GM23338 (cell line): ENCODE measurements around the gene CCDC81.

Experiments used
- CREB1 ChIP-seq: fragments of 250-450 bp; sonication (Bioruptor Pico); IDR thresholded peaks from 2 replicates; pipeline ENCODE4 v1.5.0; 2020; ENCODE audit warnings: low read depth, mild to moderate bottlenecking, moderate library complexity
- EZH2 ChIP-seq: fragments of 200-600 bp; sonication (generic); IDR thresholded peaks from one replicate; pipeline ENCODE4 v1.8.0; 2017; ENCODE audit warnings: antibody characterized with exemption, mild to moderate bottlenecking, low read depth; ENCODE audit not compliant: unreplicated experiment
- EZH2phosphoT487 ChIP-seq: fragments of 200-600 bp; sonication (generic); IDR thresholded peaks from one replicate; pipeline ENCODE4 v1.8.1; 2018; ENCODE audit warnings: antibody characterized with exemption; ENCODE audit not compliant: unreplicated experiment
- JUNB ChIP-seq: IDR thresholded peaks from one replicate; pipeline ENCODE4 v1.6.1; 2016; ENCODE audit warnings: antibody characterized with exemption; ENCODE audit not compliant: unreplicated experiment
- NANOG ChIP-seq: IDR thresholded peaks from 2 replicates; pipeline ENCODE4 v1.6.1; 2016; ENCODE audit warnings: antibody characterized with exemption, borderline replicate concordance
- POLR2AphosphoS5 ChIP-seq: IDR thresholded peaks from 2 replicates; pipeline ENCODE4 v1.6.1; 2016; ENCODE audit warnings: antibody characterized with exemption, low read depth
- STAT1 ChIP-seq: IDR thresholded peaks from one replicate; pipeline ENCODE4 v1.6.1; 2016; ENCODE audit warnings: antibody characterized with exemption; ENCODE audit not compliant: unreplicated experiment
- ZNF331 ChIP-seq: fragments of 250-450 bp; sonication (Bioruptor Pico); IDR thresholded peaks from 2 replicates; pipeline ENCODE4 v1.5.0; 2020; ENCODE audit warnings: low read depth, mild to moderate bottlenecking, moderate library complexity
- TF ChIP-seq, protein P1 (sequence below), 2 experiments: fragments of 200-600 bp in 1 of 2; sonication (generic) in 1 of 2; conservative IDR thresholded peaks; 2 replicates each; pipeline versions ENCODE4 v1.5.1 to v1.6.1; 2016 to 2017; ENCODE audit warnings: antibody characterized with exemption in 2 of 2, low read depth in 2 of 2, mild to moderate bottlenecking in 2 of 2, moderate library complexity in 1 of 2
- TF ChIP-seq, protein P2 (sequence below): IDR thresholded peaks from one replicate; pipeline ENCODE4 v1.6.1; 2018; ENCODE audit warnings: antibody characterized with exemption; ENCODE audit not compliant: unreplicated experiment
- TF ChIP-seq, protein P3 (sequence below): IDR thresholded peaks from 2 replicates; pipeline ENCODE4 v1.6.1; 2016; ENCODE audit warnings: antibody characterized with exemption

DNA sequence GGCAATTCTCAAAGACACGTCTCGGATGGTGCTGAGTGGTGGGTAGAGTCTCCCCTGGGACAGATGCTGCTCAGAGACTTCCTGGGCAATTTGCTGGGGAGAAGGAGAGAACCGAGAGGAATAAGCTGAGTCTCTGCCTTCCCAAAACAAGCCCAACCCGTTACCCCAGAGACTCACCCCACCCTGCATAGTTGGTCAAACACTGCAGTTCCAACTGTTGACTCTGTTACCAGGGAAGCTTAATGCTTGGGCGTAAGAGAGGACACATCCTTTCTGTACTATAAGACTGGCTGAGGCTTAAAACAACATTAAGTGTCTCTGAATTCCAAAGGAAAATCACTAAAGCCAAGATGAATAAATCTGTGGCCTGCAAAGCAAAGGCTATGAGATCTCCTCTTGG, 68.1 kb downstream of the CCDC81 start:
- TF ChIP-seq, protein P1, sequence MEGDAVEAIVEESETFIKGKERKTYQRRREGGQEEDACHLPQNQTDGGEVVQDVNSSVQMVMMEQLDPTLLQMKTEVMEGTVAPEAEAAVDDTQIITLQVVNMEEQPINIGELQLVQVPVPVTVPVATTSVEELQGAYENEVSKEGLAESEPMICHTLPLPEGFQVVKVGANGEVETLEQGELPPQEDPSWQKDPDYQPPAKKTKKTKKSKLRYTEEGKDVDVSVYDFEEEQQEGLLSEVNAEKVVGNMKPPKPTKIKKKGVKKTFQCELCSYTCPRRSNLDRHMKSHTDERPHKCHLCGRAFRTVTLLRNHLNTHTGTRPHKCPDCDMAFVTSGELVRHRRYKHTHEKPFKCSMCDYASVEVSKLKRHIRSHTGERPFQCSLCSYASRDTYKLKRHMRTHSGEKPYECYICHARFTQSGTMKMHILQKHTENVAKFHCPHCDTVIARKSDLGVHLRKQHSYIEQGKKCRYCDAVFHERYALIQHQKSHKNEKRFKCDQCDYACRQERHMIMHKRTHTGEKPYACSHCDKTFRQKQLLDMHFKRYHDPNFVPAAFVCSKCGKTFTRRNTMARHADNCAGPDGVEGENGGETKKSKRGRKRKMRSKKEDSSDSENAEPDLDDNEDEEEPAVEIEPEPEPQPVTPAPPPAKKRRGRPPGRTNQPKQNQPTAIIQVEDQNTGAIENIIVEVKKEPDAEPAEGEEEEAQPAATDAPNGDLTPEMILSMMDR (conservative IDR thresholded peaks at IDR 0.05; ENCODE audit: low read depth in 2 of 2) = no peak
- no peak for TF ChIP-seq EZH2
- TF ChIP-seq STAT1 = no peak
- no peak for TF ChIP-seq EZH2phosphoT487
- no peak for TF ChIP-seq POLR2AphosphoS5
- TF ChIP-seq, protein P2, sequence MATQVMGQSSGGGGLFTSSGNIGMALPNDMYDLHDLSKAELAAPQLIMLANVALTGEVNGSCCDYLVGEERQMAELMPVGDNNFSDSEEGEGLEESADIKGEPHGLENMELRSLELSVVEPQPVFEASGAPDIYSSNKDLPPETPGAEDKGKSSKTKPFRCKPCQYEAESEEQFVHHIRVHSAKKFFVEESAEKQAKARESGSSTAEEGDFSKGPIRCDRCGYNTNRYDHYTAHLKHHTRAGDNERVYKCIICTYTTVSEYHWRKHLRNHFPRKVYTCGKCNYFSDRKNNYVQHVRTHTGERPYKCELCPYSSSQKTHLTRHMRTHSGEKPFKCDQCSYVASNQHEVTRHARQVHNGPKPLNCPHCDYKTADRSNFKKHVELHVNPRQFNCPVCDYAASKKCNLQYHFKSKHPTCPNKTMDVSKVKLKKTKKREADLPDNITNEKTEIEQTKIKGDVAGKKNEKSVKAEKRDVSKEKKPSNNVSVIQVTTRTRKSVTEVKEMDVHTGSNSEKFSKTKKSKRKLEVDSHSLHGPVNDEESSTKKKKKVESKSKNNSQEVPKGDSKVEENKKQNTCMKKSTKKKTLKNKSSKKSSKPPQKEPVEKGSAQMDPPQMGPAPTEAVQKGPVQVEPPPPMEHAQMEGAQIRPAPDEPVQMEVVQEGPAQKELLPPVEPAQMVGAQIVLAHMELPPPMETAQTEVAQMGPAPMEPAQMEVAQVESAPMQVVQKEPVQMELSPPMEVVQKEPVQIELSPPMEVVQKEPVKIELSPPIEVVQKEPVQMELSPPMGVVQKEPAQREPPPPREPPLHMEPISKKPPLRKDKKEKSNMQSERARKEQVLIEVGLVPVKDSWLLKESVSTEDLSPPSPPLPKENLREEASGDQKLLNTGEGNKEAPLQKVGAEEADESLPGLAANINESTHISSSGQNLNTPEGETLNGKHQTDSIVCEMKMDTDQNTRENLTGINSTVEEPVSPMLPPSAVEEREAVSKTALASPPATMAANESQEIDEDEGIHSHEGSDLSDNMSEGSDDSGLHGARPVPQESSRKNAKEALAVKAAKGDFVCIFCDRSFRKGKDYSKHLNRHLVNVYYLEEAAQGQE = no peak
- no peak for TF ChIP-seq CREB1 (CRISPR knock-in tag)
- no peak for TF ChIP-seq JUNB
- TF ChIP-seq ZNF331 = no peak
- TF ChIP-seq NANOG = no peak
- TF ChIP-seq, protein P3, sequence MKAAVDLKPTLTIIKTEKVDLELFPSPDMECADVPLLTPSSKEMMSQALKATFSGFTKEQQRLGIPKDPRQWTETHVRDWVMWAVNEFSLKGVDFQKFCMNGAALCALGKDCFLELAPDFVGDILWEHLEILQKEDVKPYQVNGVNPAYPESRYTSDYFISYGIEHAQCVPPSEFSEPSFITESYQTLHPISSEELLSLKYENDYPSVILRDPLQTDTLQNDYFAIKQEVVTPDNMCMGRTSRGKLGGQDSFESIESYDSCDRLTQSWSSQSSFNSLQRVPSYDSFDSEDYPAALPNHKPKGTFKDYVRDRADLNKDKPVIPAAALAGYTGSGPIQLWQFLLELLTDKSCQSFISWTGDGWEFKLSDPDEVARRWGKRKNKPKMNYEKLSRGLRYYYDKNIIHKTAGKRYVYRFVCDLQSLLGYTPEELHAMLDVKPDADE = no peak
